ENCODE data around the gene ALPI.

Gene ALPI

DNA sequence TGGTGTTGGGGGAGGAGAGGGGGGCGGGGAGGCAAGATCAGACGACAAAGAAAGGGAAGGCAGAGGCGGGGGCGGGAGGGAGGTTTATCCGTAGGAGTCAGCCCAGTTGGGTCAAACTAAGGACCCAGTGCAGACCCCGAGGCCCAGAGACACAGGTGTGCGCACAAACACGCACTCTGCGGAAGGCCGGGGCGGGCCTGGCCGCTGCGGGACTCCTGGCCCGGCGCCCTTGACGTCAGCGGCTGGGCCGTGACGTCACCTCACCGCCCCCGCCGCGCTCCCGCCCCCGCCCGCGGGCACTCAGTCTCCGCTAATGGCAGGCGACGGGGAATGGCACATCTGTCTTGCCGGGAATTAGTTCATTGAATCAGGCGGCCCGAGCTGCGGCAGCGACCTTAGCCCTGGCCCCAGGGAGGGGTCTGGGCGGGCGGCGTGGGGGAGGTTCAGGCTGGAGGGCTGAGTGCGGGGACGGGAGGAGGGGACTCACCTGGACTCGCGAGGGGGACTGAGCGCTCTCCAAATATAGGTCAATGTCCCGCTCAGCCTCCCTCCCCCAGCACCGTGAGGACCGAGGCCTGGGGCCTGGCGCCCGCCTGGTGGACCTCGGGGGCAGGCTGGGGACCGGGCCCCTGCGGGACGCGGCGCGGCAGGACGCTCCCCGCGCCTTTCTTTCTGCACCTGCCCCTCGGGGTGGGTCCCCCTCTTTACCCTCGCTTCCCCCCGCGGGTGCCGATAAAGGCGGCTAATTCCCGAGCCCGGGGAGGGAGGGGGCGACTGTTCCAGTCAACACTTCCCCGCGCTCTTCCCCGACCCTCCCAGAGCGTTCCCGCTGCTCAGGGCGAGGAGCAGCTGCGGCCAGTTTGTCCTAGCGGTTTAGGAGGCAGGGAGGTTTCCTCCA lies 47.2 kb downstream of the ALPI start:
- peak; percentile 12 for DNase-seq

DNA sequence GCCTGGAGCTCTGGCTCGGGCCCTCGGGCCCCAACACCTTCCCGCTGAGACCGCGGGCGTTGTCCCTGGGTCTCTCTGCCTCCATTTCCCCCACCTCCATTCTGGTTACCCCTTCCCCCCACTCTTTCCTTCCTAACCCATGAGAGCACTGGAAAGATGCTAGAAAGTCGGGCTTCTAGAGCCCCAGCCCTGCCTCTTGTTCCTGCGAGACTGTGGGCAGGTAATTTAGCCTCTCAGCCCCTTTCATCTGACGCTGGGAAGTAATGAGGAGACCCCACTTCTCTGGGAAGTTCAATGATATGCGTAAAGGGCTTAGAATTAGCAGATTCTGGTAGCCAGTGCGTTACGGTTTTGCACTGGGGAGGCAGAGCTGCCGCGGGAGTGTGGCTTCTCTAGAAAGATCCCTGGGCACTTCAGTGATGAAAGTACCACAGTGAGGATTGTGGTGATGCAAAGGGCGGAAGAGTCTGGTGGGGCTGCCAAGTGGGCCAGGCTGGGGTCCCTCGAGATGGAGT lies 47.9 kb downstream of the ALPI start:
- no peak for DNase-seq

DNA sequence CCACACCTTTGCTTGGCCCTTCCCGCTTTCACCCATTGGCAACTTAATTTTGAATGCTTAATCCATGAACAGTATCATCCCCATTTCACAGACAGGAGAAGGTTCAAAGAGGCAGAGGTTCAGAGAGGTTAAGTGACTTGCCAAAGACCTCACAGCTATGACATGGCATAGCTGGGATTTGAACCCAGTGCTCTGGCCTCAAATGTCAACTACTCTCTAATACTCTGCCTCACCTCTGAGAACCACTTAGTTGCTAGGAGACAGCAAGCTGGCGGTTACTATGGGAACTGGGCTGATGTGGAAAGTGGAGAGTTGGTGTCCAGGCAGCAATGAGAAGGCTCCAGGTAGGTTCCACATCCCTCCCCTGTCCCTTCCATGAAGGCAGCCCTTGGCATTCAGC lies 48.5 kb downstream of the ALPI start:
- DNase-seq, result no peak

DNA sequence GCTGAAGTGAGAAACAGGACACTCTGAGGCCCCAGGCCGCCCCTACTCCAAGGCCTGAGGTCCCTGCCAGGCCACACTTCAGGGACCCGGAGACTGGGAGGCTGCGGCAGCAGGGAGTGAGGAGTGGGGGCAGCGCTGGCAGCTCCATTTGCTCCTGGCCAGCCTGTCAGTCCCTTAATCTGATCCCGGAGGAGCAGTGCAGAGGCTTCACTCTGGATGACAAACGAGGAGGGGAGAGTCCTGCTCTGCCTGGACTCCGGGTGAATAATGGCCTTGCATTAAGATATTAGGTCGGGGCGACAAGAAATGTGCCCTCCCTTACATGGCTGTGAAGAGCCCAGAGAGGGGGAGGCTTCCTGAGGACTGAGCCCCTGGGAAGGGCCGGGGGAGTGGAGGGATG lies 49.9 kb downstream of the ALPI start:
- no peak for DNase-seq

DNA sequence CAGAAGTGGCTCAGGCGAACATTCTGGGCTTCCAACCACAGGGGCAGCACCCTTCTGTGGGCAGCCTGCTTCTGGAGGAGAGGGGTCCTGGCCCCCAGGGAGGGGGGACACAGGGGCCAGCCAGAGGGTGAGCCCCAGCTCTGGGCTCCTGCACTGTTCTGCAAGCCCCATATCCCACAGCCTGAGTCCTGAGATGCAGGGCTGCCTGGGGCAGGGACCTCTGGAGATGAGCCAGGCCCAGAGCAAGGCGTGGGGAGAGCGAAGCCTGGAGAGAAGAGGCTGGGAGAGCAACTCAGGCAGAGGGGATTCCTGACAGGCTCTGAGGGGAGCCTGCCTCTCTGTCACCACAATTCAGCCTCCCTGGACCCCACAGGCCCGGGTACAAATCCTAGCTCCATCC lies 50.8 kb downstream of the ALPI start:
- DNase-seq, result no peak

DNA sequence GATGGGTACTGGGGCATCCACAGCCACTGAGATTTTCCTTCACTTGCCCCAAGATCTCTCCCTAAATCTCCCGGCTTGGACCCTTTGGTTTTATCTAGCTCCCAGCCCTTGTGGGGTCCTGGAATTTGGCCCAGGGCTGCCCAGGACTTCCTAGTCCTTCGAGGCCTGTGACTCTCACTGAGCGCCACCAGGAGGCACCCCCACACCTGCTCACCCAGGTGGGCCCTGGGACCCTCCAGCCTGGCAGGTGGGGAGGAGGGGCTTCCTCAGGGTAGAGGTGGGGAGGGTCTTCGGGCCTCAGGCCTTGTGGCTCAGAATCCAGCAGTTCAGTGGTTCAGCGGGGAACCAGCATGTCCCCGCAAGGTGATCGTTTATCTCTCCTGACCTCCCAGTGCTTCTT lies 52.3 kb downstream of the ALPI start:
- no peak for DNase-seq

Measured in effector CD4-positive, alpha-beta T cell (primary cell).